ENCODE measurements around the gene PRDX6.
"Not testable (repeated sequence)": the region's sequence is repeated elsewhere in the genome, so short reads cannot be mapped to it uniquely, and the experiment has no call there.

PRDX6 gene

GRCh38 chr1:173469656-173470055 lies 7.5 kb upstream of the PRDX6 start:
- DNase-seq: no peak

- no peak for DNase-seq
These were observed 6.5 kb upstream of the PRDX6 start for GRCh38 chr1:173470608-173471007.

GRCh38 chr1:173473599-173474011 lies 3.5 kb upstream of the PRDX6 start:
- DNase-seq: no peak

- DNase-seq: no peak
These were observed 2.9 kb upstream of the PRDX6 start for GRCh38 chr1:173474097-173474779.

DNA sequence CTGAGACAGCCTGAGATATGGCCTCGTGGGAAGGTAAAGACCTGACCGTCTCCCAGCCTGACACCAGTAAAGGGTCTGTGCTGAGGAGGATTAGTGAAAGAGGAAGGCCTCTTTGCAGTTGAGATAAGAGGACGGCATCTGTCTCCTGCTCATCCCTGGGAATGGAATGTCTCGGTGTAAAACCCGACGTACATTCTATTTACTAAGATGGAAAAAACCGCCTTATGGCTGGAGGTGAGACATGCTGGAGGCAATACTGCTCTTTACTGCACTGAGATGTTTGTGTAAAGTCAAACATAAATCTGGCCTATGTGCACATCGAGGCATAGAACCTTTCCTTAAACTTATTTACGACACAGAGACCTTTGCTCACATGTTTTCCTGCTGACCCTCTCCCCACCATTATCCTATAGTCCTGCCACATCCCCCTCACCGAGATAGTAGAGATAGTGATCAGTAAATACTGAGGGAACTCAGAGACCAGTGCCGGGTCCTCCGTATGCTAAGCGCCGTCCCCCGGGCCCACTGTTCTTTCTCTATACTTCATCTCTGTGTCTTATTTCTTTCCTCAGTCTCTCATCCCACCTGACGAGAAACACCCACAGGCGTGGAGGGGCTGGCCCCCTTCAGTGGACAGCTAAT lies 2.2 kb upstream of the PRDX6 start:
- not testable (repeated sequence) for DNase-seq

DNA sequence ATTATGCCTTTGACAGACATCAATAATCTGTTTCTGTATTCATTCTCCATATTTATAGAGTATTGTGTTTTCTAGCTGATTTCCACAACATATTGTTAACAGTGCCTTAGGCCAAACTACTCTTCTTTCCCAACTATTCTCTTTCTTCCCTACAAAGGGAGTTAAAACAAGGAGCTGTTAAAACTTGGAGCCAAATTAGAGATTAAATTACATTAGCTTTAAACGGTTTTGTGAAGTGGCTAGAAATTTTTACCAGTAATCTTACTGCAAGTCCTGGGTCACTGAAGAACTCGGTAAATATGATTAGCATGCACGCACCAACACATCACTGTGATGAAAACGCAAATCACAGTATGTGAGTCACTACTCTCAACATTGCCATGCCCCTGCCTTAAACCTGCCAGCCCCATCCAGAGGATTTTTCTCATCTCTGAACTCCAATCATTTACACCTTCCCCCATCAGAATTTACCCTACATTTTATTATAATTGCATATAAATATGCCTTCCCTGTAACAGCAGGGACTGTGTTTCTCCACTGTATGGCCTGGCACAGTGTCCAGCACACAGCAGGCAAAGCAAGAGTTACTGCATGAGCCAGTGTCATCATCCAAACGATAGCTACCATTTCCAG lies 1.5 kb upstream of the PRDX6 start:
- no peak for DNase-seq

DNA sequence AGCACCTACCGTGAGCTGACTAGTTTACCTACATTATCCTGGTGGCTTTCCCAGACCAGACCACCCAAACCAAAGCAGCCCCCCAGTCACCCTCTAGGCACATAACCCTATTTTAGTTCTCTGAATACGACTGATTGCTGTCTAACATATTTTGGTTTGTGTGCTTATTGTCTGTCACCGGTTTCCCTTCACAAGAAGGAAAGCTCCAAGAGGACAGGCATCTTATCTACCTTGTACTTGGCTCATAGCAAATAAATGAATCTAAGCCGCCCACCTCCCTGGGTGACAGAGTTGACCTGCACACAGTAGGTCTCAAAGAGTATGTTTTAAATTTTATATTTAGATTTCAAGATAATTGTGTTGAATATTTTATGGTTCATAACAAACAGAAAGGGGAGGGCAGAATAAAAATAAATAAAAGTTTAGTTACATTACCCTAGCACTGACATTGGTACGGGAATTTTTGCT lies 904 bp upstream of the PRDX6 start:
- DNase-seq: no peak

GRCh38 chr1:173476665-173477285 lies 360 bp upstream of the PRDX6 start:
- peak; percentile 83 for DNase-seq

DNA sequence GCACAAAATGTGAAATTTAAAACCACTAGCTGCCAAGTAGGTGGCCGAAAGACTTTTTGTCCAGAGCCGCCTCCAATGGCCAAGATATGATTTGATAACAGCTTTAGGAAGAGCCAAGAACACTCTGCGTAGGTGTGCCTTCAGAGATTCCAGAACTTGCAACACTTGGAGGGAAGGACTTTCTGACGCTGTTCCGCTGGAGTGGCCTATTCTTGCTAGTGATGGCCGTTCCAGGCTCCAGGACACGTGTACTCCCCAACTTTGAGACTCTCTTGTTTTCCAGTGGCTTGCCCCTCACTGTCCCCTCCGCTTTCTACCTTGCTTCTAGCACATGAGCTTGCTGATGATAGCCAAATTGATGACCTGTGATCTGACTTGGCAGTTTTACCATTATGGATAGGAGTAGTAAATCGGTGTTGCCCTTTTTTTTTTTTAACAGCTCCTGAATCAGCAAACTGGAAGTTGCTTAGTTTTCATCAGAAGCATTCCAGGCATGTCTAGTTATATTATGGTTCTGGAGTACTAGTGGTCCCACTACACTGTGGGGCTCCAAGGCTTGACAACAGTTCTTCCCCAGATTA lies 1.0 kb downstream of the PRDX6 start:
- no peak for DNase-seq

GRCh38 chr1:173479649-173480048 lies 2.5 kb downstream of the PRDX6 start:
- no peak for DNase-seq

DNA sequence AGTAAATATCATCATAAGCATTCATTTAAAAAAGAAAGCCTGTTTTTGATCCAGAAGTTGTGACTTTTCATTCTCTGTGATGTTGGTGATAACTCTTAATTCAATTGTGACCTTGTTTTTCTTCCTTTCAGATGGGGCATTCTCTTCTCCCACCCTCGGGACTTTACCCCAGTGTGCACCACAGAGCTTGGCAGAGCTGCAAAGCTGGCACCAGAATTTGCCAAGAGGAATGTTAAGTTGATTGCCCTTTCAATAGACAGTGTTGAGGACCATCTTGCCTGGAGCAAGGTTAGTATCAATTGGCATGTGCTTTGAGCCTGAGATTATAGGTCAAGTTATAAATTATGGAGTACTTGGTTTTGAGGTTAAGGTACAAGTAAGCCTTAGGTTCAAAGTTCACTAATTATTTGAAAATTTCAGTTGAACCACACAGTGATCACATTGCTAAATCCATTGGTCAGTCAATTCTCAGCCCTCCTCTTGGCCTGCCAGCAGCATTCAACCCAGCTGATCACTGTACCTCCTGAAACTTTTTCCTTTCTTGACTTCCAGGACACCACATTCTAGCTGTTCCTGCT lies 4.1 kb downstream of the PRDX6 start:
- no peak for DNase-seq

- DNase-seq: no peak
These were observed 5.5 kb downstream of the PRDX6 start for GRCh38 chr1:173482683-173483082.

DNA sequence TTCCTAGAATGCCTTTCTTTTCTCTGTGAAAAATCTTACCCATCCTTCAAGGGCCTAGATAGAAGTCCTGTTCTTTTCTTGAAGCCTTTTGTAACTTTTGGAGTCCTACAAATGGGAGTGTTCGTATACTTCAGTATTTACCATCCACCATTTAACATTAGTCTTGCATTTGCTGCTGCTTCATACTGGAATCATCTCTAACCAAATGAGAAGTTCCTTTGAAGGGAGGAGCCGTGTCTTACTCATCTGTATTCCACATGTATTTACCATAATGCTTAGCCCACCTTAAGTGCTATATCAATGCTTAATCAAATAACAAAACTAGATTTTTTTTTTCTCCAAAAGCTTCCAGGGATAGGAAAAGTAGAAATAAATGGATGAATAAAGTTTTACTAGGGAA lies 7.1 kb downstream of the PRDX6 start:
- DNase-seq: no peak

DNA sequence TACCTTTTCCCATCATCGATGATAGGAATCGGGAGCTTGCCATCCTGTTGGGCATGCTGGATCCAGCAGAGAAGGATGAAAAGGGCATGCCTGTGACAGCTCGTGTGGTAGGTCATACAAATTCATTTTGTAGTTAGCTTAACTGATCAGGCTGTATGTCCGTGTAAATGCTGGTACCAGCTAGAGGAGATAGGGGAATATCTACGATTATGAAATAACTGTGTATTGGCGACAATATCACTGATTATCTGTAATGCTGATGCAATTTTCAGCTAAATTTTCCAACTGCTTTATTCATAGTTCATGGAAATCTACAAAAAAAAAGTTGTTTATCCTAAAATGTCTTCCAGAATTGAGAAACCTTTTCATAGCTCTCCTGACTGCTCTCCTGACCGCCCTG lies 8.3 kb downstream of the PRDX6 start:
- no peak for DNase-seq

- no peak for DNase-seq
These were observed 10.9 kb downstream of the PRDX6 start for GRCh38 chr1:173488001-173488400.

DNA sequence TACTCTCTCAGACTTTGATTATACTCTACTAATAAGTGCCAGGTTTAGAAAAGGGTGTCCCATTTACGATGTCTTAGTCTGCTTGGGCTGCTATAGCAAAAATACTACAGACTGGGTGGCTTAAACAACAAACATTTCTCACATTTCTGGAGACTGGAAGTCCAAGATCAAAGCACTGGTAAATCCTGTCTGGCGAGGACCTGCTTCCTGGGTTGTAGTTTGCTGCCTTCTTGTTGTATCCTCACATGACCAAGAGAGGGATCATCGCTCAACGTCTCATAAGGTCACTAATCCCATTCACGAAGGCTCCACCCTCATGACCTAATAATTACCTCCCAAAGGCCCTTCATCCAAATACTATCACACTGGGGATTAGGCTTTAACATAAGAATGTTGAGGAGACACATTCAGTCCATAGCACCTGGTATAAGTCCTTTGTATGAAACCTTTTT lies 12.0 kb downstream of the PRDX6 start:
- no peak for DNase-seq

DNA sequence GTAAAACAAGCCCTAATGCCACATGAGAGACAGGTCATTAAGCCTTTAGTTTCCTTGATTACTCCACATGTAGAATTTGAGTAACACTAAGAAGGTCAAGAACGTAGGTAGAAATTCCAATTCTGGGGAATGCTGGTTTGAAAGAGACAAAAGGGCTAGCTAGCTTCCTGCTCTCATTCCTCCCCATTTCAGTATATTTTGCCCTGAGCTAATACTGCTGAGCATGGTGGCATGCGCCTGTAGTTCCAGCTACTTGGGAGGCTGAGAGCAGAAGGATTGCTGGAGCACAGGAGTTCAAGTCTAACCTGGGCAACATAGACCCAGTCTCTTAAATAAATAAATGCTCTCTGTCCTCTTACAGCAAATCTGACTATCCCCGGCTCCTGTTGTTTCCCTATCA lies 12.8 kb downstream of the PRDX6 start:
- DNase-seq: no peak

GRCh38 chr1:173491508-173491907 lies 14.4 kb downstream of the PRDX6 start:
- DNase-seq: no peak

- DNase-seq: not testable (repeated sequence)
These were observed 16.0 kb downstream of the PRDX6 start for GRCh38 chr1:173493125-173493524.

DNA sequence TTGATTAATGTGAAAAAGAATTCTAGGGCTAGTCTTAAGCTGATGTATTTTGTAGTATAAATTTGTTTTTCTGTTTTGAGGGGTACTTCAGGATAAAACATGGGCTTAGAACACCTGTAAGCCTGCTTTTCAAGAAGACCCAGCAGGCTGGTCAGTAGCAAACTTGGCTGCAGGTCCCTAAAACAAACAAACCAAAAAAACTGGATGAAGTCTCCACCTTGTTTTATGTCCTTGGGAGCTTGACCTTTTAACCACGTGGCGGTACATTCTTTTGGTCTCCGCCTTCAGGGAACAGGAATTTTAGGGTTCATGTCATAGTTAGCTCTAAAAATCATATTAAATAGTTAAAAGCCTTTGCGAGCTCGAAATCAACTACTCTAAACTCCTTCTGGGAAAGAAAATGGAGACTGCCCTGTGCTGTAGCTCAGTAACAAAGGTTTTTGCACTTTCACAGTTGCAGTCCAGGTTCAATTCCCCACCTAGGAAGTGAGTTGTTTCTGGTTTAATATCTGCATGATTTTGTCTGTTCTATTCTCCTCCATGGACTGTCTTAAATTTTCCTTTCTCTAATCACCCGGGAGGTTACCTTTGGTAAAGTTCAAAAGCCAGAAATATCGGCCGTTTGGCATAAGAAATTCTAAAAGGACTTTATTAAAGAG lies 18.6 kb downstream of the PRDX6 start:
- DNase-seq: no peak

- DNase-seq: no peak
These were observed 19.7 kb downstream of the PRDX6 start for GRCh38 chr1:173496757-173497320.

DNA sequence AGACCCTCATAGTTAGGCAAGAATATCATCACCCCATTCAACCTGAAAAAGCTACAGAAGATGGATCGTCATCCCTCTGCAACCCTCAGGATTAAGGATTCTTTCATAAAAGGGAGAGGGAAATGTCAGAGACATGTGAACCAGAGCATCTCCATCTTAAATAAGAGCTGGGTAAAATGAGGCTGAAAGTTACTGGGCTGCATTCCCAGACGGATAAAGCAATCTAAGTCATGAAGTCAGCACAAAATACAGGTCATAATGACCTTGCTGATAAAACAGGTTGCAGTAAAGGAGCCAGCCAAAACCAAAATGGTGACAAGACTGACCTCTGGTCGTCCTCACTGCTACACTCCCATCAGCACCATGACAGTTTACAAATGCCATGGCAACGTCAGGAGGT lies 22.6 kb downstream of the PRDX6 start:
- DNase-seq: no peak

Data from NCI-H2081 treated with DMSO at 0.1 percent for 48 hours (cell line).